Ishikawa (cell line): ENCODE measurements around the gene TSSK3.

Experiments used
- CEBPB ChIP-seq: IDR thresholded peaks from 2 replicates; pipeline ENCODE4 v1.6.1; 2012
- CREB1 ChIP-seq: IDR thresholded peaks from 2 replicates; pipeline ENCODE4 v1.6.1; 2012; ENCODE audit warnings: low read depth
- EGR1 ChIP-seq: IDR thresholded peaks from 2 replicates; pipeline ENCODE4 v1.6.1; 2012
- EP300 ChIP-seq: IDR thresholded peaks from 2 replicates; pipeline ENCODE4 v1.6.1; 2012; ENCODE audit warnings: borderline replicate concordance
- FOXM1 ChIP-seq: IDR thresholded peaks from 2 replicates; pipeline ENCODE4 v1.6.1; 2012; ENCODE audit warnings: low read depth, borderline replicate concordance
- MAX ChIP-seq: IDR thresholded peaks from 2 replicates; pipeline ENCODE4 v1.6.1; 2012
- NFIC ChIP-seq: IDR thresholded peaks from 2 replicates; pipeline ENCODE4 v1.6.1; 2012
- RAD21 ChIP-seq: IDR thresholded peaks from 2 replicates; pipeline ENCODE4 v1.6.1; 2012; ENCODE audit warnings: low read depth
- TAF1 ChIP-seq: IDR thresholded peaks from 2 replicates; pipeline ENCODE4 v1.6.1; 2012; ENCODE audit warnings: low read depth, mild to moderate bottlenecking
- TCF12 ChIP-seq: IDR thresholded peaks from 2 replicates; pipeline ENCODE4 v1.6.1; 2012; ENCODE audit warnings: low read depth
- TEAD4 ChIP-seq: IDR thresholded peaks from 2 replicates; pipeline ENCODE4 v1.6.1; 2012
- YY1 ChIP-seq: IDR thresholded peaks from 2 replicates; pipeline ENCODE4 v1.6.1; 2012; ENCODE audit warnings: low read depth
- ZBTB7A ChIP-seq: IDR thresholded peaks from 2 replicates; pipeline ENCODE4 v1.6.1; 2012; ENCODE audit warnings: low read depth
- TF ChIP-seq, protein P1 (sequence below): IDR thresholded peaks from 2 replicates; pipeline ENCODE4 v1.6.1; 2012
- TF ChIP-seq, protein P2 (sequence below): IDR thresholded peaks from 2 replicates; pipeline ENCODE4 v1.6.1; 2012; ENCODE audit warnings: low read depth, mild to moderate bottlenecking

Gene TSSK3

DNA sequence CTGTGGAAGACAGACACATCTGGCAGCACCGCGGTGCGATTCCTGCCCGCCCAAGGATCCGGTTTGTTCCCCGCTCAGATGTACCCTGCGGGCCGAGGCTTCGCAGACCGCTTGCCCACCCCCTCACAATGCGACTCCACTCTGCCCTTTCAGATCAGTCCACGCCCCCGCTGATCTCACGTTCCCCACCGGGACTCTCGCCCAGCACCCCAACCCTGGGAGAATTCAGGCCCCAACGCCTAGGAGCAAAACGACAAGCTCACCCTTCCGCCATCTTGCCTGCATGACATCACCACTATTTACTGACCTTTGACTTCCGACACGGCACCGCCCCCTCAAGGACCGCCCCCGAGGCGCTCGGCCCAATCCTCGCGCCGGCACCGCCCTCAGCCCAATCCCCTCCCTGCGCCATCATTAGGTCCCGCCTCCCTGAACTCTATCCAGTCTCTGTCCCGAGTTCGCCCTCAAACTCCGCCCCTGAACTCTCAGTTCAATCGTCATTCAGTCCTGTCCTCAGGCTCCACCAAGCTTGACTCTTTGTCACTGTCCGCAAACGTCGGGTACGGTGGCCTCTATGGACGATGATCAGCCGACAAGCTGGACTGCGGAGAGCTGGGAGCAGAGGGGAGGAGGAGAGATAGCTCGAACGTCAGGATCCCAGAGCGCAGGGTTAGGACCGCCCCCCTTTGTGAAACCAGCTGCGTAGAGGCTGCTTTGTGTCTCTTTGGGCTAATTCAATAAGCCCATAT, 32.0 kb downstream of the TSSK3 start, which contains the start of gene BSDC1:
TSS of gene BSDC1 (minus strand) at position 301 of the 749 bp plus-strand sequence. CDS start at position 274, 27 bp downstream.
- TF ChIP-seq YY1, result peak; percentile 97
- TF ChIP-seq, protein P1, sequence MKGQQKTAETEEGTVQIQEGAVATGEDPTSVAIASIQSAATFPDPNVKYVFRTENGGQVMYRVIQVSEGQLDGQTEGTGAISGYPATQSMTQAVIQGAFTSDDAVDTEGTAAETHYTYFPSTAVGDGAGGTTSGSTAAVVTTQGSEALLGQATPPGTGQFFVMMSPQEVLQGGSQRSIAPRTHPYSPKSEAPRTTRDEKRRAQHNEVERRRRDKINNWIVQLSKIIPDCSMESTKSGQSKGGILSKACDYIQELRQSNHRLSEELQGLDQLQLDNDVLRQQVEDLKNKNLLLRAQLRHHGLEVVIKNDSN, result no peak
- TF ChIP-seq TEAD4, result no peak
- TF ChIP-seq TCF12, result no peak; the same call in 1 of the 2 replicates
- peak; percentile 65; the same call in 1 of the 2 replicates for TF ChIP-seq CREB1
- peak; percentile 23; the same call in 1 of the 2 replicates for TF ChIP-seq CEBPB
- TF ChIP-seq TAF1, result peak; percentile 74
- TF ChIP-seq FOXM1, result no peak
- 0 out of 2 replicates have a peak, but pooled peaks have one; percentile 5 for TF ChIP-seq EP300
- TF ChIP-seq MAX, result peak; percentile 40; the same call in 1 of the 2 replicates
- no peak for TF ChIP-seq NFIC
- TF ChIP-seq, protein P2, sequence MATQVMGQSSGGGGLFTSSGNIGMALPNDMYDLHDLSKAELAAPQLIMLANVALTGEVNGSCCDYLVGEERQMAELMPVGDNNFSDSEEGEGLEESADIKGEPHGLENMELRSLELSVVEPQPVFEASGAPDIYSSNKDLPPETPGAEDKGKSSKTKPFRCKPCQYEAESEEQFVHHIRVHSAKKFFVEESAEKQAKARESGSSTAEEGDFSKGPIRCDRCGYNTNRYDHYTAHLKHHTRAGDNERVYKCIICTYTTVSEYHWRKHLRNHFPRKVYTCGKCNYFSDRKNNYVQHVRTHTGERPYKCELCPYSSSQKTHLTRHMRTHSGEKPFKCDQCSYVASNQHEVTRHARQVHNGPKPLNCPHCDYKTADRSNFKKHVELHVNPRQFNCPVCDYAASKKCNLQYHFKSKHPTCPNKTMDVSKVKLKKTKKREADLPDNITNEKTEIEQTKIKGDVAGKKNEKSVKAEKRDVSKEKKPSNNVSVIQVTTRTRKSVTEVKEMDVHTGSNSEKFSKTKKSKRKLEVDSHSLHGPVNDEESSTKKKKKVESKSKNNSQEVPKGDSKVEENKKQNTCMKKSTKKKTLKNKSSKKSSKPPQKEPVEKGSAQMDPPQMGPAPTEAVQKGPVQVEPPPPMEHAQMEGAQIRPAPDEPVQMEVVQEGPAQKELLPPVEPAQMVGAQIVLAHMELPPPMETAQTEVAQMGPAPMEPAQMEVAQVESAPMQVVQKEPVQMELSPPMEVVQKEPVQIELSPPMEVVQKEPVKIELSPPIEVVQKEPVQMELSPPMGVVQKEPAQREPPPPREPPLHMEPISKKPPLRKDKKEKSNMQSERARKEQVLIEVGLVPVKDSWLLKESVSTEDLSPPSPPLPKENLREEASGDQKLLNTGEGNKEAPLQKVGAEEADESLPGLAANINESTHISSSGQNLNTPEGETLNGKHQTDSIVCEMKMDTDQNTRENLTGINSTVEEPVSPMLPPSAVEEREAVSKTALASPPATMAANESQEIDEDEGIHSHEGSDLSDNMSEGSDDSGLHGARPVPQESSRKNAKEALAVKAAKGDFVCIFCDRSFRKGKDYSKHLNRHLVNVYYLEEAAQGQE, result 0 out of 2 replicates have a peak, but pooled peaks have one; percentile 15

- TF ChIP-seq, protein P2, result 0 out of 2 replicates have a peak, but pooled peaks have one; percentile 4
- TF ChIP-seq EGR1, result no peak
Measured at GRCh38 chr1:32394890-32395432, 32.6 kb downstream of the TSSK3 start.

- TF ChIP-seq CREB1, result no peak
- TF ChIP-seq TCF12, result no peak
- TF ChIP-seq, protein P1, result no peak
- TF ChIP-seq RAD21, result no peak
- TF ChIP-seq, protein P2, result no peak
- TF ChIP-seq MAX, result no peak
- no peak for TF ChIP-seq CEBPB
- no peak for TF ChIP-seq TEAD4
- TF ChIP-seq FOXM1, result no peak
- TF ChIP-seq EGR1, result no peak
- TF ChIP-seq EP300, result no peak
- no peak for TF ChIP-seq TAF1
- TF ChIP-seq NFIC, result no peak
- TF ChIP-seq YY1, result no peak
- no peak for TF ChIP-seq ZBTB7A
Measured at GRCh38 chr1:32398401-32398800, 36.1 kb downstream of the TSSK3 start.

- TF ChIP-seq TCF12, result no peak
- no peak for TF ChIP-seq YY1
- TF ChIP-seq, protein P1, result no peak
- no peak for TF ChIP-seq EP300
- TF ChIP-seq NFIC, result no peak
Measured at GRCh38 chr1:32399843-32400242, 37.5 kb downstream of the TSSK3 start.
